ENCODE results near the gene SPDYE3. TPM values are rescaled to one million over a fixed set of nuclear protein-coding genes. Genes with fewer than 3 reads are reported as not detected.

The SPDYE3 gene
- total and polyA plus RNA-seq, 2 of the 4 experiments (the other 2 are of a cell fraction): not detected

DNA sequence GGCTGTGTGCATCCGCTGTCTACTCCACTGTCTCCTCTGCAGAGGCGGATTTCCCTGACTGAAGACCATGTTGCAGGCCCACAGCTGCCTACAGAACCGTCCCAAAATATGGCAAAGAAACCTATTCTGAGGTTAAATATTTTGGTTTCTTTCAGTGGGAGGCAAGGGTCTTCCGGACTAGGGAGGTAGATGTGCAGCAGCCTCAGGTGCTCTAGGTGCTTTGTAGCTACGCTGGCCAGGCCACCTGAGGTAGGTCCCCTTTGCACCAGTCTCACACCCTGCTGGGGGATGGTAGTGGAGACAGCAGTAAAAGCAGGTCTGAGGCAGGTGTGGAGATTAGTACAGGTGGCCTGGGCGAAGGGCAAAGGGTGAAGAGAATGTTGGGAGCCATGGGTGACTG is 42.3 kb downstream of the SPDYE3 start:
- Histone ChIP-seq H3K27me3 (ENCODE audit: control insufficient read depth, insufficient read depth, low read length) (no peaks in the 10 kb centered on the region), H2AK9ac (replicated peaks; ENCODE audit: low read depth, low read length, poor library complexity) (no peak overlapping the region), H2BK20ac (ENCODE audit: low read depth, low read length) (no peak overlapping the region), H3K9ac (ENCODE audit: low read depth, low read length) (no peak overlapping the region), H3K36me3 (ENCODE audit: control insufficient read depth, insufficient read depth, low read length) (peaks cover 63% of the 10 kb centered on the region), H3K9me1 (ENCODE audit: insufficient read depth, low read length) (no peaks in the 10 kb centered on the region), H3K56ac (ENCODE audit: extremely low read depth, insufficient read depth, low read length) (no peak overlapping the region), H3K79me1 (ENCODE audit: low read depth in 1 of 2, low read length in 2 of 2) (peaks cover 16 to 28% of the 10 kb centered on the region in 2 experiments; a peak in 3 of 4 replicates), H3K4me2 (ENCODE audit: low read depth, low read length) (no peak overlapping the region), H3K4me1 (ENCODE audit: control insufficient read depth, insufficient read depth, low read length) (peaks cover under 1% of the 10 kb centered on the region), H2AK5ac (ENCODE audit: low read depth, low read length) (no peak overlapping the region), H3K14ac (replicated peaks; ENCODE audit: low read depth, low read length) (no peak overlapping the region), H2BK120ac (ENCODE audit: low read depth, low read length) (no peak overlapping the region), H3K9me3 (ENCODE audit: control insufficient read depth, insufficient read depth, low read length) (no peaks in the 10 kb centered on the region), H3K23ac (ENCODE audit: low read depth, low read length) (no peak overlapping the region), H4K5ac (ENCODE audit: low read depth, low read length) (no peak overlapping the region), H4K20me1 (ENCODE audit: insufficient read depth, low read length) (peaks cover under 1% of the 10 kb centered on the region), H3K27ac (ENCODE audit: insufficient read depth, low read length) (no peak overlapping the region), H3K4me3 (ENCODE audit: insufficient read depth, low read depth, low read length) (no peak overlapping the region), H2AFZ (replicated peaks; ENCODE audit: low read length, poor library complexity) (no peak overlapping the region), H2BK15ac (ENCODE audit: low read depth, low read length) (no peak overlapping the region), H4K91ac (ENCODE audit: insufficient read depth, low read depth, low read length) (no peak overlapping the region), H3K18ac (ENCODE audit: low read depth, low read length) (no peak overlapping the region), H2BK5ac (ENCODE audit: low read depth, low read length, poor library complexity, severe bottlenecking) (no peak overlapping the region), H4K8ac (ENCODE audit: low read depth in 2 of 2, low read length in 2 of 2) (no peak overlapping the region), H3K4ac (ENCODE audit: low read depth, low read length) (no peak overlapping the region)
- ATAC-seq (ENCODE audit: low read depth): no peak
- in situ Hi-C loops (cut with MboI; ENCODE audit: low sequenced_read_pairs): loop anchor here (10.0 kb wide), 1 partner anchor 215 kb away; no protein-coding TSS in a partner anchor
- CTCF ChIA-PET: no interaction called here
- dilution Hi-C loops (cut with HindIII; ENCODE audit: low sequenced_read_pairs, unreplicated experiment): no loop called here
- intact Hi-C loops (cut with micrococcal nuclease): no loop called here
- no peak for DNase-seq
- TF ChIP-seq MAZ (IDR thresholded peaks at IDR 0.05; ENCODE audit: borderline replicate concordance, low read depth, low read length) (no peak), MXI1 (IDR thresholded peaks at IDR 0.05; ENCODE audit: borderline replicate concordance, low read depth, low read length) (no peak)
- BruUV-seq (replicated peaks): no TSS peak
- WGBS, 2 experiments (ENCODE audit: extremely low coverage in 2 of 2, insufficient read length in 1 of 2): 100% methylated on average over 1 of the region's 6 CpGs; no CpG with 5 or more reads in 1 of the 2 experiments
- POLR2A ChIA-PET (ENCODE audit: unreplicated experiment): no interaction called here
